Gastrocnemius medialis (tissue), 4 donors: ENCODE data around the gene ARL16.

Experiments
- CTCF ChIP-seq, 5 experiments: fragments of 450-650 bp in 3 of 5; fragments of 200-600 bp in 2 of 5; sonication (generic) in 2 of 5; IDR thresholded peaks in 4 of 5; conservative IDR thresholded peaks in 1 of 5; 1 replicate in 4 of 5; 2 replicates in 1 of 5; pipeline ENCODE4 v1.5.1; 2016 to 2019; ENCODE audit warnings: antibody characterized with exemption in 5 of 5, mild to moderate bottlenecking in 3 of 5, moderate library complexity in 3 of 5
- POLR2A ChIP-seq, 2 donors: fragments of 450-650 bp; IDR thresholded peaks; one replicate each; pipeline ENCODE4 v1.6.1; 2017; ENCODE audit warnings: antibody characterized with exemption in 2 of 2, mild to moderate bottlenecking in 2 of 2, moderate library complexity in 2 of 2

- TF ChIP-seq POLR2A (IDR thresholded peaks at IDR 0.05) = no peak
- no peak for TF ChIP-seq CTCF (IDR thresholded peaks at IDR 0.05 in 4 of 5, conservative IDR thresholded peaks at IDR 0.05 in 1 of 5)
These were observed 7.6 kb upstream of the ARL16 start for GRCh38 chr17:81691196-81691595.
